CD4-positive, alpha-beta T cell treated with Interleukin-2 at 100 ng/mL for 4 hours (primary cell): ENCODE measurements around the gene RUNX3.
A peak's percentile ranks its signal among the peaks of the same experiment; 100 is the strongest.
"Not testable (repeated sequence)": the region's sequence is repeated elsewhere in the genome, so short reads cannot be mapped to it uniquely, and the experiment has no call there.

Source experiments
- DNase-seq: peaks from one replicate; pipeline ENCODE4 v3.0.0-alpha.2; 2020; ENCODE audit warnings: low spot score

Gene RUNX3

DNA sequence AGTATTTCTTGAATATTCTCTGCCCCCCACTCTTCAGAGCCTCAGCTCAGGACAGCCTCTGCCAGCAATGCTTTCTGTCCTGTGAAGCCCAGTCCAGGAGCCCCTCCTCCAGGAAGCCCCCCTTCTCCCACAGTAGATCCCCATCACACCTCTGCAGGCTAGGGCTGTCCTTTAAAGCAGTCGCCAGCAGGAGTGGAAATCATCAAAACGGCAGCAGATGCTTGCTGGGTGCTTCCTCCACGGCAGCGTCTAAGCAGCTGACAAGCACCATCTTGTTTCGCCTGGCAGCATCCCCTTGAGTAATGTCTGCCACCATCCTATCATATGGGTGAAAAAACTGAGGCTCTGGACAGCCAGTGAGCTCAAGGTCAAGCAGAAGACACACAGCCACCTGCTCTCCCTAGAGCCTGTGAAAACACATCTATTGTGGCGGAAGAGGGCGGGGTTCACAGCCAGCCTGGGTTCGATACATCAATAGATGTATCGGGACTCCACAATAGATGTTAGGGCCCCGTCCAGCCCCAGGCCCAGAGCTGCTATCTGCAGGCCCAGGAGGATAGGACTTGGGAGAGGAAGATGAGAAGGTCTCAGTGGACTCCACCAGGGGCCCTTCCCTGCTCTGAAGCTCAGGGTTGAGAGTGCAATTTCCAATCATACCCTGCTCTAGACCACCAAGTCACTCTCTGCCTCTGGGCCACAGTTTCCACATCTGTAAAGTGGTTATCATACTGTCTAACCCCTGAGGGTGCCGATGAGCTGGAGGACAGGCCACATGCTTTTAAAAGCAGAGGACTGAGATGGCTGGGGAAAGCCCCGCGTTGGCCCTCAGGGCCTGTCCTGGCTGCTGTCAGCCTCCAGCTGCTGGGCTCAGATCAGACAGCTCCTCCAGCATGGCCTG is 17.5 kb downstream of the RUNX3 start:
- DNase-seq = peak; percentile 40

DNA sequence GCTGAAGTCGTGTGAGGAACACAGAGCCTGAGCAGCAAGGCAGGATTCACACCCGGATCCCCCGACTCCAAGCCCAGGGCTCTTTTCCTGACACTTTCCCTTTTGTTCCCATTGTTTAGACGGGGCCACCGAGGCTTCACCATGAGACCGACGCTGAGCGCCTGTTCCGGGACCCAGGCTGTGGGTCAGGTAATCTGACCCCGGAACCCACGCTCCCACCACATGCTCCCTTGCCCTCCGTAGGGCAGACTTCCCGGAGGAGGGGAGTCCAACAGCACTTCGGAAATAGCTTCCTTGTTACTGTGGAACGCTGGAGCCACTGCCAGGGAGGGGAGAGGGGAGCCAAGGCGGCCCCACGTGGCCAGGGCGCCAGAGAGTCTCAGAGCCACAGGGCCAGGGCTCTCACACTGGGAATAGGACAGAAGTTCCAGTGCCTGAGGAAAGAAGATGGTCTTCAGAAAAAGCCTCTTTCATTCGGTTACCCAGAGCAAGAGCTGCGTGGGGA is 18.4 kb downstream of the RUNX3 start:
- no peak for DNase-seq

DNA sequence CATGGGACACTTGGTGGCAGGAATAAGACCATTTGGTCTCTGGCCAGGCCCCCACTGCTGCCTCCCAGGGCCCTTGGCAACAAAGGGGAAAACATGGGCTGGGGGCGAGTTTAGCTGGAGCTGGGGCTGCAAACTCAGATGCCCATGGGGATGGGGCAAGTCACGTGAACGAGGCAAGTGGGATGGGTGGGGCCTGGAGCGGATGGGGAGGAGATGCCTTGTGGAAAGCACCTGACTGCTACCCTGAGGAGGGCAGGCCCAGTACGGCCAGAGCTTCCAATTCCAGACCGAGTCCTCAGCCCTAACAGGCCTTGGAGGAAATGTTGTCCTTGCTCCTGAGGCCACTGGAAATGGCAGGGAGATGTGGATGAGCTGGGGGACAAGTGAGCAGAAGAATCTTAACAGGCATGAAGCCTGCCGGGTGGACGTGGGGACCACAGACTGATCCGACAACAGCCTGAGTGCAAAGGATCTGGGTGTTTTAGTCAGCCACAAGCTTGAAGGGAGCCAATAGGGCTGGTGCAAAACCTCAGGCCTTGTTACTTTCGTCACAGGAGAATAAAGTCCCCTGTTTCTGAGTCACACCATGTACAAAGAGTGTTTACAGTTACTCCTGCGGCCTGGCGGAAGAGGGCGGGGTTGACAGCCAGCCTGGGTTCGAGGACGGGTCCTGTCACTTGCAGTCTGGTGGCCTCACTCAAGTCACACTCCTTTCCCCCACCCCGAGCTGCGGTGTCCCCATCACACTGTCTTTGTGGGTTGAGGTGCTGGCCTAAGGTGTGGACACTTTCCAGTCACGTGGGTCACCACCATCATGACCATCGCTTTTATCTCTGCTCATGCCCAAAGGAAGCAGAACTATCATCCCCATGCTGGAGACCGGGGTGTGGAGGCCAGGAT is 19.1 kb downstream of the RUNX3 start:
- DNase-seq = peak; percentile 92

DNA sequence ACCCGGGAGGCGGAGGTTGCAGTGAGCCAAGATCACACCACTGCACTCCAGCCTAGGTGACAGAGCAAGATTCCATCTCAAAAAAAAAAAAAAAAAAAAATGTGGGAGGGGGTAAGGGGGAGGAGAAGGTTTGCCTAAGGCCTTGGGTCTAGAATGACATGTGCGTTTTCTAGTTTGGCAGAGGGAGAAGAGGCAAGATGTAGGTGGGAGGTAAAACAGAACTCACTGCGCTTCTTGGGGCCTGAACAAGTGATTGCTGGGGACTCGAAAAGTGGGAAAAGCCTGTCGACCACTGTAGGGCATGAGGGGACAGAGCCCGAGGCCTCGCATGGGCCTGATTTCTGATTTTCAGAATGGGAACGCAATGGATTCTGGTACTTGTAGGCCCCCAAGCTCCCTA is 19.9 kb downstream of the RUNX3 start:
- DNase-seq = no peak

GRCh38 chr1:24909388-24909898 is 20.6 kb downstream of the RUNX3 start:
- DNase-seq = no peak

- DNase-seq = no peak
Observed at GRCh38 chr1:24908591-24909259, 21.4 kb downstream of the RUNX3 start.

DNA sequence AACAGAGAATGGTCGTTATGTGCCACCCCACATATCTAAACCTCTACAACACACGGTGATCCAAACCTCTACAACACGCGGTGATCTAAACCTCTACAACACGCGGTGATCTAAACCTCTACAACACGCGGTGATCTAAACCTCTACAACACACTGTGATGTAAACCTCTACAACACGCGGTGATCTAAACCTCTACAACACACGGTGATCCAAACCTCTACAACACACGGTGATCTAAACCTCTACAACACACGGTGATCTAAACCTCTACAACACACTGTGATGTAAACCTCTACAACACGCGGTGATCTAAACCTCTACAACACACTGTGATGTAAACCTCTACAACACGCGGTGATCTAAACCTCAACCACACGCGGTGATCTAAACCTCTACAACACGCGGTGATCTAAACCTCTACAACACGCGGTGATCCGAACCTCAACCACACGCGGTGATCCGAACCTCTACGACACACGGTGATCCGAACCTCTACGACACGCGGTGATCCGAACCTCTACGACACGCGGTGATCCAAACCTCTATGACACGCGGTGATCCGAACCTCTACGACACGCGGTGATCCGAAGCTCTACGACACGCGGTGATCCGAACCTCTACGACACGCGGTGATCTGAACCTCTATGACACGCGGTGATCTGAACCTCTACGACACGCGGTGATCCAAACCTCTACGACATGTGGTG is 22.3 kb downstream of the RUNX3 start:
- DNase-seq = not testable (repeated sequence)

DNA sequence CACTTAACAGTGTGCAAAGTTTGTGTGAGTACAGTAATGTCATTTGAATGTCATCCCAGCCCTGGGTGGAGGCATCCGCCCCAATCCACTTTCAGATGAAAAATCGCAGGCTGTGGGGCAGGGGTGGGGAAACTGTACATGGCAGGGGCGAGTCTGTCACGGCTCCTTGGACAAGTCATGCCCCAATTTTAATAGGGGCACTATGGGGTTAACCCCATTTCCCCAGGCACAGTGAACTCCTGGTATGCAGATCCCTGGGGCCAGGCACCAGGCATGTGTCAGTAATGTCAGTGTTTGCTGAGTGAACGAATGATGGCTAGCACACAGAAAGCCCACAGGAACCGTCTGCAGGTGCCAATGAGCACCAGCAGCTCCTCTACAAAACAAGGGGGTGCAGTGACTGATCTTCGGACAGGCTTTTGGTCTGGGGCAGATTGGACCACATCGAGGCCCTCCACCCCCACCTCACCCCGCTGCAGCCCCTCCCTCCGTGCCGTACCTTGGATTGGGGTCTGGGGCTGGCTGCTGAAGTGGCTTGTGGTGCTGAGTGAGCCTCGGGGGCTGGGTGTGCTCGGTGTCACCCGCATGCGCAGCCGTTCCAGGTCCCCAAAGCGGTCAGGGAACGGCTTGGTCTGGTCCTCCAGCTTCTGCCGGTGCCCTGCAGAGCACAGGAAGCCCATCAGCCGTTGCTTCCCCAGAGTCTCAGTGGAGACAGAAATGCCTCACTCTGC is 23.2 kb downstream of the RUNX3 start:
- no peak for DNase-seq

DNA sequence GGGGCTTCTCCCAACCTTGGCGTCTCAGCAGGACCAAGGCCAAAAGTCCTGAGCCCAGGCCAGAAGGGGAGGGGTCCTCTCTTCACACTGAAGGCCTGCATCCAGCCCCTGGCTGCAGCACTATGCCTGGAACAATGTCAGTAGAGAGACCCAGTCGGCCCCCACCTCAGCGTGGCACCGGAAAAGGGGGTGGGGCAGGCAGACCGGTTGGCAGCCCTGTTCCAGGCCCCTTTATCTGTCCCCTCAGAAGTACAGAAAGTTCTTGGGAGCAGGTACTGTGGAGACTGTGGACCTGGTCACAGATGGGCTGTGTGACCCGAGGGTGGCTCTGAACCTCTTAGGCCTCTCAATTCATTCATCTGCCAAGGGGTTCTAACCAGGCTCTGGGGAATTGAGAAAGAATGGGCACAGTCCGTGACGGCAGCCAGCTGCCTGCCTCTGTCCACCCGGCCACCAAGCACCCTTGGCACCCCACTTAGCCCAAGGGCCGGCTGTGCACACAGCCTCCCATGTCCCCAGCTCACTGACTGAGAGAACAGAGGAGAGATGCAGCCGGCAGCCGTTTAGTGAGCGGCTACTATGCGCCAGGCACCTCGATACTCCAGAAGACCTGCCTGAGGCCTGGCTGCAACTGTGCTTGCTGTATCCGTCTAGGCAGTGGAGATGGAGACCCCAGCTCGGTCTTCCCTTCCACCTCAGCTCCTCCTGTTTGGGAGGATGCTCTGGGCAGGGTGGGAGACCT is 23.9 kb downstream of the RUNX3 start:
- DNase-seq = no peak

DNA sequence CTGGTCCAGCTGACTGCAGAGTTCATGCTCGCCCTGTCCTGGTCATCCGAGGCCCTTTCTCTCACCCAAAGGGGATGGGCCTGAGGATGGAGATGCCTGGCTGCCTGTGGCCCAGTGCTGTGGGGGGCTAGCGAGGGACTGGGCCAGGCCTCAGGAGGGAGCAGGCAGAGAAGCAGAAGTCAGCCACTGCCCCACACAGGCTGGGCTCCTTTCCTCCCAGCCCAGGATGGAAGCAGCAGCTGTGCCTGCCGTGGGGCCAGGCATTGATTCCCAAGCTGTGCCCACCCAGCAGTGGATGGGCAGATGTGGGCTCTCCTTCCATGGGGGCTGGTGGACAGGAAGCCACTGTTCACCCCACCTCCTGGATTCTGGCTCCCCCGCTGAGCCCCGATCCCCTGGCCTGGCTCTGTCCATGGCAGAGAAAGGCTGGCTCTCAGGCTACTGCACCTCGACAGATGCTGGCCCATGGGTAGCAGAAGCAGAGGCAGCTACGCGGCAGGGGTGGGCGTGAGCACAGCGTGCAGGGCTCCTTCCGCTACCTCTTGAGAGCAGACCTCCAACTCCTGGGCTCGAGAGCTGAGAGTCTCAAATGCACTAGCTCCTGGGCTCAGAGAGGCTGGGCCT is 24.6 kb downstream of the RUNX3 start:
- DNase-seq = no peak

DNA sequence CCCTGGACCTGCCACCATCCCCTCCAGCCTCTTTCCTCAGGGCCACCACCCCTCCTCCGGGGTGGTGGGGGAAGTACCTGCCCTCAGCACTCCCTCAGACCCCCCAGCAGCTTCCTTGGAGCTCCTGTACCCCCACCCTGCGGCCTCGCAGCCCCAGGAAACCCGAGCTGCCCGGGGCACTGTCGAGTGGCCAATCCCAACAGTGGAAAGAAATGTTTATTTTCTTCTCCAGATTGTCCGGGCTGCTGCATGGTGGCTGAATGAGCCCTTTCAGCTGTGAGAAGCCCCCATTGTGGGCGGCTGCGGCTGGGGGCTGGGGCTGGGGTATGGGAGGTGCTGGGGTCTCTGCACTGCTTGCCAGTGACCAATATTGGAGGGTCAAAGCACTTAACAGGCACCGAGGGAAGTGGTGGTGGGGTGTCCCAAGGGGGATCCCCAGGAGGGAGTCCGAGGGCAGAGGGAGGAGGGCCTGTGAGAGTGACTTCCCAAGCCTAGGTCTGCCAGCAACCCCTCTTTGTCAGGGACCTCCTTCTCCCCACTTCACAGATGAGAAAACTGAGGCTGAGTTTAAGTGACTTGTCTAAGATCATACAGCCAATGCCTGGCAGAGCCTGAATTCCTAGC is 25.2 kb downstream of the RUNX3 start:
- no peak for DNase-seq

GRCh38 chr1:24903955-24904730 is 25.9 kb downstream of the RUNX3 start:
- DNase-seq = no peak

- DNase-seq = no peak
Observed at GRCh38 chr1:24903560-24903954, 26.5 kb downstream of the RUNX3 start.

- DNase-seq = no peak
Observed at GRCh38 chr1:24903011-24903461, 27.0 kb downstream of the RUNX3 start.

- no peak for DNase-seq
Observed at GRCh38 chr1:24902471-24902891, 27.6 kb downstream of the RUNX3 start.

DNA sequence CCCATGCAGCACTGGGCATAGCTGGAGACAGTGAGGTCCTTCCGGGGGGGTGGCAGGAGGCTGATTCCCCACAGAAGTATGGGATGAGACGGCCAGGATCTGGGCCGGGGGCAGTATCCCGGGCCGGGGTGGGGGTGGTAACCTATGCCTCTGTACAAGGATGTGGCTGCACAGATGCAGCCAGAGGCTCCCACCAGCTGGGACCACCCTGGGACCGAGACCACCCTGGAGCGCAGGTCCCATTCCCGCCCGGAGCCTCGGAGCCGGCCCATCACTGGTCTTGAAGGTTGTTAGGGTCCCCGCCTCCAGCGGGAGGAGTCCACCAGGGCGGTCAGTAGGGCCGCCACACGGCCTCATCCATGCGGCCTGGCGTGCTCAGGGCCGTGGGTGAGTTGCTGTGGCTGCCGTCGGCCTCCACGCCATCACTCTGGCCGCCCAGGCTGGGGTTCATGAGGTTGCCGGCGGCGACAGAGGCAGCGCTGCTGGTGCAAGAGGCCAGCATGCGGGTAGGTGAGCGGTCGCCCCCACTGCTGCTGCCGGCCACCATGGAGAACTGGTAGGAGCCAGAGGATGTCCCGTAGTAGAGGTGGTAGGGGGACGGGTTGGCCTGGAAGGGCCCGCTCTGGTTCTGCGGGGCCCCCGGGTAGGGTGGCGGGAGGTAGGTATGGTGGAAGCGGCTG is 28.1 kb downstream of the RUNX3 start:
- no peak for DNase-seq

DNA sequence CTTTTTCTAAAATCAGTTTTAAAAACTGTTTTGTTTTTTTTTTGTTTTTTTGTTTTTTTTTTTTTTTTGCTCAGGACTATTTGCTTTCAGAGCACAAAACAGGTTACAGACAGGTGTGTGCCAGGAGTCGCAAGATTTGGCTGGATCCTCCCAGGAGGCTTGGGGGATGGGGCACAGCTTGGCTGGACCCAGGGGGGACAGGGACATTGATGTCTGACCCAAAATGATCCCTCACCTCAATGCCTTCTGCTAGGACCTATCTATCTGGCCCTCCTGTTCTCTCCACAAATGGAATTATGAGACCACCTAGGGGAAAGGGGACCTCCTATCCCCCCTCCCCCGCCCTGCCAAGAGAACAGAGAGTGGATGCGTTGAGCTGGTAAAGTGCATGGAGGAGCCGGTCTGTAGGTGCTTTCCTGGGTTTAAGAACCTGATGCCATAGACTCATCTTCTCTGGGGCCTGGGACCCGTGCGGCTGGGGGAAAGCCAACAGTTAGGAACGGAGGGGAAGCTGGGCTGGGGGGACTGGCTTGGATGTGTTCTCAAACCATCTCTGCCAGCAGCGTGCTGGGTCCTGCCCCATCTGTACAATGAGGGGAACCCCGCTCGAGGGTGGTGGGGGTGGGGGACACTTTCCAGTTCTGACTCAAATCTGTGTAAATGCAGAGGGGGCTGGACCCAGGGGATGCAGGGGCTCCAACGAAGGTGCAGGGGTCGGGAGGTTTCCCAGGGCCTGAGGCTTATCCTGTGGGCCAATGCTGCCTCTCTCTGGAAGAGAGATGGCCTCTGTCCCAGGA is 28.9 kb downstream of the RUNX3 start:
- no peak for DNase-seq
